Endothelial cell of umbilical vein (primary cell): ENCODE measurements around the gene AKAP6. TPM values are rescaled to one million over a fixed set of nuclear protein-coding genes. Genes with fewer than 3 reads are reported as not detected.

Experiments used
- BruUV-seq: library from RNA; stranded (reverse); fragments of 400-500 nt; replicated peaks from 2 replicates; lab custom pipeline; 2021; lab: Mats Ljungman, UMichigan
- CTCF ChIA-PET: fragments of 300-600, 350-600 bp; sonication (Branson Sonifier 250); formaldehyde crosslinking; loops from one replicate; lab custom pipeline; 2021; ENCODE audit warnings: antibody characterized with exemption, inconsistent platforms; lab: Charles Lee
- POLR2A ChIA-PET: fragments of 300-600, 350-600 bp; sonication (Branson Sonifier 250); formaldehyde crosslinking; loops from one replicate; lab custom pipeline; 2021; ENCODE audit warnings: antibody characterized with exemption, inconsistent platforms; lab: Charles Lee
- DNase-seq: peaks from one replicate; pipeline ENCODE4 v3.0.0-alpha.2; 2011; ENCODE audit warnings: low read depth, low spot score
- FAIRE-seq: peaks from 2 replicates; lab custom pipeline; 2011; peaks lifted over from hg19 to GRCh38; lab: Jason Lieb, UNC
- H2AFZ ChIP-seq: 2 replicates; pipeline ENCODE4 v1.6.0; 2012; ENCODE audit warnings: low read depth, low read length, control low read depth, inconsistent platforms
- H3K27ac ChIP-seq: 2 replicates; pipeline ENCODE4 v1.5.1; 2011; ENCODE audit warnings: low read depth, mild to moderate bottlenecking, control low read depth, low read length, moderate library complexity; ENCODE audit not compliant: insufficient read depth
- H3K27me3 ChIP-seq, 2 experiments: 2 replicates each; pipeline versions ENCODE4 v1.6.0 to v1.6.1; 2011; ENCODE audit warnings: low read length in 2 of 2, mixed read lengths in 1 of 2; ENCODE audit not compliant: control insufficient read depth in 2 of 2, insufficient read depth in 2 of 2
- H3K36me3 ChIP-seq, 2 experiments: 2 replicates in 1 of 2; 3 replicates in 1 of 2; pipeline ENCODE4 v1.5.1; 2011; ENCODE audit warnings: low read length in 2 of 2, mild to moderate bottlenecking in 1 of 2, moderate library complexity in 1 of 2; ENCODE audit not compliant: control insufficient read depth in 2 of 2, insufficient read depth in 2 of 2; ENCODE audit errors: extremely low read depth in 1 of 2
- H3K4me1 ChIP-seq: 3 replicates; pipeline ENCODE4 v1.5.1; 2011; ENCODE audit warnings: mild to moderate bottlenecking, low read length; ENCODE audit not compliant: control insufficient read depth, insufficient read depth; ENCODE audit errors: extremely low read depth
- H3K4me2 ChIP-seq: 2 replicates; pipeline ENCODE4 v1.6.1; 2011; ENCODE audit warnings: low read length, control low read depth, mixed read lengths; ENCODE audit not compliant: insufficient read depth
- H3K4me3 ChIP-seq, 3 experiments: fragments of 200-600 bp in 1 of 3; sonication (generic), shearing (Covaris generic) in 1 of 3; replicated peaks in 1 of 3; 2 replicates each; pipeline ENCODE4 v1.5.1; 2011 to 2016; ENCODE audit warnings: control low read depth in 3 of 3, low read length in 3 of 3, mild to moderate bottlenecking in 2 of 3, inconsistent platforms in 1 of 3, low read depth in 1 of 3, moderate library complexity in 1 of 3; ENCODE audit not compliant: insufficient read depth in 1 of 3
- H3K79me2 ChIP-seq: 2 replicates; pipeline ENCODE4 v1.6.0; 2012; ENCODE audit warnings: low read length, inconsistent platforms; ENCODE audit not compliant: control insufficient read depth, insufficient read depth
- H3K9ac ChIP-seq: replicated peaks from 2 replicates; pipeline ENCODE3; 2011; ENCODE audit warnings: low read length, control low read depth; ENCODE audit not compliant: insufficient read depth; ENCODE audit errors: extremely low read depth
- H3K9me1 ChIP-seq: replicated peaks from 3 replicates; pipeline ENCODE4 v1.6.0; 2011; ENCODE audit warnings: mild to moderate bottlenecking, low read length; ENCODE audit not compliant: control insufficient read depth, insufficient read depth; ENCODE audit errors: extremely low read depth
- H3K9me3 ChIP-seq: replicated peaks from 2 replicates; pipeline ENCODE4 v1.5.1; 2012; ENCODE audit warnings: low read length, inconsistent platforms; ENCODE audit not compliant: control insufficient read depth, insufficient read depth
- H4K20me1 ChIP-seq: replicated peaks from 2 replicates; pipeline ENCODE3; 2011; ENCODE audit warnings: mild to moderate bottlenecking, low read length; ENCODE audit not compliant: control insufficient read depth, insufficient read depth; ENCODE audit errors: extremely low read depth
- CTCF ChIP-seq, 2 donors: IDR thresholded peaks; 1 replicate in 1 of 2; 2 replicates in 1 of 2; pipeline ENCODE4 v1.5.1; 2011; ENCODE audit warnings: low read length in 2 of 2, mild to moderate bottlenecking in 2 of 2, moderate library complexity in 2 of 2, control low read depth in 1 of 2, inconsistent platforms in 1 of 2, low read depth in 1 of 2; ENCODE audit not compliant: insufficient read depth in 1 of 2; ENCODE audit errors: extremely low read depth in 1 of 2
- FOS ChIP-seq: IDR thresholded peaks from 2 replicates; pipeline ENCODE4 v1.6.1; 2011; ENCODE audit warnings: mild to moderate bottlenecking, low read length, moderate library complexity, borderline replicate concordance; ENCODE audit not compliant: insufficient read depth
- GATA2 ChIP-seq: IDR thresholded peaks from 2 replicates; pipeline ENCODE4 v1.7.0; 2011; ENCODE audit warnings: low read depth, mild to moderate bottlenecking, moderate library complexity, mixed read lengths, low read length; ENCODE audit not compliant: insufficient read length, insufficient read depth
- JUN ChIP-seq: IDR thresholded peaks from 2 replicates; pipeline ENCODE4 v1.6.1; 2011; ENCODE audit warnings: borderline replicate concordance, low read depth; ENCODE audit not compliant: insufficient read length, insufficient read depth
- MAX ChIP-seq: IDR thresholded peaks from 2 replicates; pipeline ENCODE4 v1.6.1; 2011; ENCODE audit not compliant: insufficient read depth, insufficient read length
- MYC ChIP-seq: IDR thresholded peaks from one replicate; pipeline ENCODE4 v1.6.1; 2011; ENCODE audit warnings: mild to moderate bottlenecking, low read depth, low read length
- POLR2AphosphoS5 ChIP-seq: IDR thresholded peaks from 2 replicates; pipeline ENCODE4 v1.6.1; 2012; ENCODE audit warnings: low read depth, mild to moderate bottlenecking, control low read depth, low read length, moderate library complexity; ENCODE audit not compliant: insufficient read depth
- dilution Hi-C: fragments of 300-500 bp; cut with MboI; formaldehyde crosslinking; loops from one replicate; pipeline ENCODE4 v1.15.0; 2019; ENCODE audit warnings: low sequenced_read_pairs; ENCODE audit not compliant: extremely low pct_ligation_motif_present
- intact Hi-C: fragments of 100-400 bp; cut with micrococcal nuclease; formaldehyde crosslinking; loops from one replicate; pipeline ENCODE4 v1.10.0; 2022
- polyA plus RNA-seq, 4 experiments: library from polyadenylated mRNA; depleted of rRNA in 3 of 4; stranded (reverse) in 3 of 4; unstranded in 1 of 4; fragments of >200 nt; gene quantifications; 2 replicates each; pipeline versions ENCODE4 v1.2.1 to v1.2.3, GENCODE V29; 2011 to 2012; ENCODE audit warnings: missing spikeins in 1 of 4
- total RNA-seq: library from RNA; stranded (reverse); gene quantifications from 2 replicates; pipeline ENCODE4 v1.2.3, GENCODE V29; 2021

Gene AKAP6
- total and polyA plus RNA-seq, 2 donors (not counting 3 experiments of a cell fraction or from before 2014, with no cell fraction given): 0.03 to 0.49 TPM

GRCh38 chr14:32552766-32553165 lies 223.7 kb downstream of the AKAP6 start:
- Histone ChIP-seq H3K9ac (no peak overlapping the region), H3K4me1 (no peaks in the 10 kb centered on the region), H3K4me2 (no peak overlapping the region), H3K27me3 (peaks cover 0 to 2% of the 10 kb centered on the region in 2 experiments), H4K20me1 (no peaks in the 10 kb centered on the region), H3K4me3 (no peak overlapping the region), H3K9me3 (no peaks in the 10 kb centered on the region), H2AFZ (no peak overlapping the region), H3K36me3 (no peaks in the 10 kb centered on the region), H3K9me1 (no peaks in the 10 kb centered on the region), H3K27ac (no peak overlapping the region), H3K79me2 (no peaks in the 10 kb centered on the region)
- peak; percentile 39 for DNase-seq
- no peak for FAIRE-seq
- POLR2A ChIA-PET: no interaction called here
- BruUV-seq: no TSS peak
- TF ChIP-seq GATA2 (no peak), CTCF (IDR thresholded peaks at IDR 0.05; ENCODE audit: extremely low read depth in 1 of 2, insufficient read depth in 1 of 2, low read depth in 1 of 2, low read length in 2 of 2) (no peak), FOS (no peak), MAX (no peak), JUN (no peak), POLR2AphosphoS5 (no peak), MYC (no peak)
- CTCF ChIA-PET: interaction anchor here (1.0 to 1.3 kb wide), 3 partner anchors 8 to 83 kb away, joined by 3 to 7 read pairs (median 7); no protein-coding TSS in a partner anchor
- intact Hi-C loops (no loop called here), dilution Hi-C loops (no loop called here)
